ENCODE measurements around the gene FASTKD3. TPM values are rescaled to one million over a fixed set of nuclear protein-coding genes. Genes with fewer than 3 reads are reported as not detected.

FASTKD3 gene
- total RNA-seq, 1 experiment from 2014 or later = 14.2 TPM

DNA sequence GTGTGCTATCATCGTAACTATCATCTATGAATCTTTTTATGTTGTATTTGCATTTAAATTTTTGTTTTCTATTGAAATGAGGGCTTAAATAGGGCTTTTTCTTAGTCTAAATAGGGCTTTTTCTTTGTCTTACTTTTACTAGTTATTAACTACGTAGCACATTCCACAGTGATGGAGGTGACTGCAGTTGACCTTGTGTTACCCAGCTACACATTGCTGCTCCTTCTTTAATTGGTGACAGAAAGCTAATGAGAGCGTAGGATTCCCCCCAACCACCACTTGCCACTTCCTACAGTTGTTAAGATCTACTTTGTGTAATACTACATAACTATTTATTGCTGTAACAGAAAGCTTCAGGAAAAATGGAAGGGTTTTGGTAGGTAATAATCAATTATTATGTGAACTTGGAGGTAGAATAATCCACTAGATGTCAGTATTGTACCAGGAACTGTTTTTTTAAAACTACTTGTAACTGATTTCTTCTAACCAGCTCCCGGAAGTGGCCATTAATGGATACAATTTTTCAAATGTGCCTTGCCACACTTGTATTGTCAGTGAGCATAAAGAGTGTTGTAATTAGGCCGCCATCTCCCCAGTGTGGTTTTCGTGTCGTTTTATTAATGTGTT, 18.1 kb upstream of the FASTKD3 start:
- no peaks in the 10 kb centered on the region for H3K9me3 ChIP-seq
- DNase-seq = no peak
- H3K4me3 ChIP-seq (ENCODE audit: low read depth, low read length) = no peak overlapping the region
- H3K9me3 Mint-ChIP-seq (ENCODE audit: unreplicated experiment) = no peaks in the 10 kb centered on the region
- H3K27me3 ChIP-seq (replicated peaks; ENCODE audit: control insufficient read depth, insufficient read depth, low read length) = no peaks in the 10 kb centered on the region
- no peaks in the 10 kb centered on the region for H3K27me3 Mint-ChIP-seq (ENCODE audit: insufficient read depth, unreplicated experiment)
- no peaks in the 10 kb centered on the region for H3K4me1 ChIP-seq
- H3K27ac Mint-ChIP-seq (ENCODE audit: unreplicated experiment) = no peak overlapping the region
- H3K4me3 Mint-ChIP-seq (ENCODE audit: unreplicated experiment) = no peak overlapping the region
- intact Hi-C loops (cut with micrococcal nuclease; ENCODE audit: unreplicated experiment) = no loop called here
- CTCF ChIA-PET = interaction anchor here (0.6 kb wide), 1 partner anchor 658 kb away, joined by 3 read pairs; no protein-coding TSS in a partner anchor
- BruUV-seq (replicated peaks) = no TSS peak
- H3K36me3 ChIP-seq (ENCODE audit: control insufficient read depth, insufficient read depth, low read length) = peaks cover 6% of the 10 kb centered on the region
- TF ChIP-seq, protein P1, sequence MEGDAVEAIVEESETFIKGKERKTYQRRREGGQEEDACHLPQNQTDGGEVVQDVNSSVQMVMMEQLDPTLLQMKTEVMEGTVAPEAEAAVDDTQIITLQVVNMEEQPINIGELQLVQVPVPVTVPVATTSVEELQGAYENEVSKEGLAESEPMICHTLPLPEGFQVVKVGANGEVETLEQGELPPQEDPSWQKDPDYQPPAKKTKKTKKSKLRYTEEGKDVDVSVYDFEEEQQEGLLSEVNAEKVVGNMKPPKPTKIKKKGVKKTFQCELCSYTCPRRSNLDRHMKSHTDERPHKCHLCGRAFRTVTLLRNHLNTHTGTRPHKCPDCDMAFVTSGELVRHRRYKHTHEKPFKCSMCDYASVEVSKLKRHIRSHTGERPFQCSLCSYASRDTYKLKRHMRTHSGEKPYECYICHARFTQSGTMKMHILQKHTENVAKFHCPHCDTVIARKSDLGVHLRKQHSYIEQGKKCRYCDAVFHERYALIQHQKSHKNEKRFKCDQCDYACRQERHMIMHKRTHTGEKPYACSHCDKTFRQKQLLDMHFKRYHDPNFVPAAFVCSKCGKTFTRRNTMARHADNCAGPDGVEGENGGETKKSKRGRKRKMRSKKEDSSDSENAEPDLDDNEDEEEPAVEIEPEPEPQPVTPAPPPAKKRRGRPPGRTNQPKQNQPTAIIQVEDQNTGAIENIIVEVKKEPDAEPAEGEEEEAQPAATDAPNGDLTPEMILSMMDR (IDR thresholded peaks at IDR 0.05; ENCODE audit: insufficient read depth in 1 of 2, low read depth in 1 of 2, low read length in 1 of 2, severe bottlenecking in 1 of 2, unreplicated experiment in 1 of 2) = peak in 1 of 2 experiments; percentile 30
- POLR2A ChIA-PET = no interaction called here
- H3K36me3 Mint-ChIP-seq (ENCODE audit: insufficient read depth, unreplicated experiment) = peaks cover 70% of the 10 kb centered on the region
- no peaks in the 10 kb centered on the region for H3K4me1 Mint-ChIP-seq (ENCODE audit: low read depth, unreplicated experiment)

DNA sequence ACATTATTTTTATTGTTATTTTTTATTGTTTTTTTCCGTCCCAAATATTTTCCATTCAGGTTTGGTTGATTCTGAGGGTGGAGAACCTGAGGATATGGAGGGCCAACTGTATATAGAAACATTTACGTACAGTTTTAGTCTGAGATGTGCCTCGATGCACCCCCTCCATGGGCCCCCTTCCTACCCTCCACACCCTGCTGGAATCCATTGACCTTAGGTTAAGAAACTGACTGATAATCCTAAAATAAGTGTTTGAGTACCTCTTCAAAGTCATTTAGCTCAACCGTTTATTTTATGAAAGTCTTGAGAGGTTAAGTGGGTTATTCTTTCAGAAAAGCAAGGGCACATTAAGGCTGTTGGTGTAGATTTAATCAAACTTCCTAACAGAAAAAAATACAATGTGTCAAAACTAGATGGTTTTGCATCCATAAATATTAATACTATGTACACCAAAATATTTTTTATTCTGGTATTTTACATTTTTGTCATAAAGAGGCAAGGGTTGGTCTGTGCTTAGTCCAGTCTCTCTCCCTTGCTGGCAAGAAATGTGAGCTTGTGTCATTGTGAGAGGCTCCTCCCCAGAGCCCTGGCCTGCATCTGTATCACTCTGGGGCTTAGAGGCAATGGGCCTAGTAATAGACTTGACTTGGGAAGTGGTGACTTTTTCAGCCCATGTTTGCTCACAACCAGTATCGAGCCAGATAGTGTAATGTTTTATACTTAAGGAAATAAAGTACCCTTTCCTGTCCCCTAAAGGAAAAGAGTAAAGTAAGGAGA, 15.8 kb upstream of the FASTKD3 start:
- Histone ChIP-seq H3K27me3 (replicated peaks; ENCODE audit: control insufficient read depth, insufficient read depth, low read length) (no peaks in the 10 kb centered on the region), H3K9me3 (no peaks in the 10 kb centered on the region), H3K4me1 (peaks cover 2% of the 10 kb centered on the region), H3K36me3 (ENCODE audit: control insufficient read depth, insufficient read depth, low read length) (peaks cover 7% of the 10 kb centered on the region), H3K4me3 (ENCODE audit: low read depth, low read length) (no peak overlapping the region)
- TF ChIP-seq, protein P1 (IDR thresholded peaks at IDR 0.05; ENCODE audit: insufficient read depth in 1 of 2, low read depth in 1 of 2, low read length in 1 of 2, severe bottlenecking in 1 of 2, unreplicated experiment in 1 of 2) = no peak
- H3K9me3 Mint-ChIP-seq (ENCODE audit: unreplicated experiment) = no peaks in the 10 kb centered on the region
- H3K27ac Mint-ChIP-seq (ENCODE audit: unreplicated experiment) = no peak overlapping the region
- intact Hi-C loops (cut with micrococcal nuclease; ENCODE audit: unreplicated experiment) = no loop called here
- BruUV-seq (replicated peaks) = no TSS peak
- ChIA-PET CTCF (no interaction called here), POLR2A (no interaction called here)
- peaks cover 6% of the 10 kb centered on the region for H3K4me1 Mint-ChIP-seq (ENCODE audit: low read depth, unreplicated experiment)
- no peaks in the 10 kb centered on the region for H3K27me3 Mint-ChIP-seq (ENCODE audit: insufficient read depth, unreplicated experiment)
- no peak for DNase-seq
- H3K36me3 Mint-ChIP-seq (ENCODE audit: insufficient read depth, unreplicated experiment) = peaks cover 77% of the 10 kb centered on the region
- H3K4me3 Mint-ChIP-seq (ENCODE audit: unreplicated experiment) = no peak overlapping the region

DNA sequence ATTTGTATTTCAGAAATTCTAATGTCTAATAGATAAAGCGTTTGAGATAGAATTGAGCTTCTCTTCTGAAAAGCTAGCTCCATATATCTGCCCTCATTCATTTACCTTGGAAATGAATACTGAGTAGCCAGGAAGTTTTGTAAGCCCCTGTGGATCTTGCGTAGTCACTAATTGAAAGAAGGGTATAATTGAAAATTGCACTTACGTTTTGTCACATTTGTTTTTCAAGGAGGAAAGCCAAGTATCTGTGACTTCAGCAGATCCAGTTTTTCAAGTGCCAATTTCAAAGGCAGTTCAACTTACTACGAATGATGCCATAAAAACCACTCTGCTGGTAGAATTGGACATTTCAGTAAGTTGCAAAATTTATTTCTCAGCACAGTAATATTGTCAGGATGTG, 14.1 kb upstream of the FASTKD3 start:
- Histone ChIP-seq H3K36me3 (ENCODE audit: control insufficient read depth, insufficient read depth, low read length) (peaks cover 5% of the 10 kb centered on the region), H3K4me1 (peaks cover 16% of the 10 kb centered on the region), H3K27me3 (replicated peaks; ENCODE audit: control insufficient read depth, insufficient read depth, low read length) (no peaks in the 10 kb centered on the region), H3K9me3 (no peaks in the 10 kb centered on the region), H3K4me3 (ENCODE audit: low read depth, low read length) (no peak overlapping the region)
- TF ChIP-seq, protein P1 (IDR thresholded peaks at IDR 0.05; ENCODE audit: insufficient read depth in 1 of 2, low read depth in 1 of 2, low read length in 1 of 2, severe bottlenecking in 1 of 2, unreplicated experiment in 1 of 2) = no peak
- ChIA-PET POLR2A (no interaction called here), CTCF (no interaction called here)
- H3K4me3 Mint-ChIP-seq (ENCODE audit: unreplicated experiment) = no peak overlapping the region
- H3K9me3 Mint-ChIP-seq (ENCODE audit: unreplicated experiment) = no peaks in the 10 kb centered on the region
- BruUV-seq (replicated peaks) = no TSS peak
- intact Hi-C loops (cut with micrococcal nuclease; ENCODE audit: unreplicated experiment) = no loop called here
- H3K27me3 Mint-ChIP-seq (ENCODE audit: insufficient read depth, unreplicated experiment) = no peaks in the 10 kb centered on the region
- H3K36me3 Mint-ChIP-seq (ENCODE audit: insufficient read depth, unreplicated experiment) = peaks cover 78% of the 10 kb centered on the region
- no peak overlapping the region for H3K27ac Mint-ChIP-seq (ENCODE audit: unreplicated experiment)
- peaks cover 6% of the 10 kb centered on the region for H3K4me1 Mint-ChIP-seq (ENCODE audit: low read depth, unreplicated experiment)
- no peak for DNase-seq

All from Caco-2 (cell line).